Measurements from ENCODE around the gene RREB1. TPM values are rescaled to one million over a fixed set of nuclear protein-coding genes. Genes with fewer than 3 reads are reported as not detected.
A peak's percentile ranks its signal among the peaks of the same experiment; 100 is the strongest.

The RREB1 gene
- total RNA-seq, 1 experiment from 2014 or later: 35.8 TPM

DNA sequence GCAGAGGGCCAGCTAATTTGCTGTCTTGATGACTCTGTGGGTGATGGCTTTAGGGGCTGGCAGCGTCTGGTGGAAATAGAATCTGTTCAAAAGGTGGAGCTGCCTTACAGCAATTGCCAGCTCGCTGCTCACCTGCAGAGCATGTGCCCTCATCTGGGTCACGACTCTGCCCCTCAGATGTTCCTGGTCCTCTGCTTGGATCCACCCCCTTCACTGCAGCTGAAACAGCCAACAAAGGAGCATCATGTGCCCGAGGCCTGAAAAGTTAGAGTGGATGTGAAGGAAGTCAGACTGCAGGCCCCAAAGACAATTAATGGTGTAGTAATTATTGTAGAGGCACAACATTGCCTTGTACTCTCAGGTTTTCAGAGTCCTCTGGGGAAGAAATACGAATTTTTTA lies 19.9 kb downstream of the RREB1 start:
- Histone ChIP-seq H3T11ph (ENCODE audit: low read length) (no peak overlapping the region), H3K4me1 (ENCODE audit: insufficient read depth, low read length) (no peaks in the 10 kb centered on the region; the same call in 1 of the 2 replicates), H4K8ac (replicated peaks; ENCODE audit: insufficient read length, low read depth, low read length) (no peak overlapping the region), H3K23me2 (ENCODE audit: insufficient read length, low read depth, low read length, poor library complexity, severe bottlenecking) (no peaks in the 10 kb centered on the region), H3K18ac (ENCODE audit: insufficient read length, low read depth, low read length) (no peak overlapping the region), H4K20me1 (ENCODE audit: control insufficient read depth, insufficient read depth, insufficient read length) (no peaks in the 10 kb centered on the region), H2BK5ac (ENCODE audit: insufficient read length, low read length) (no peak overlapping the region), H3K9ac (ENCODE audit: extremely low read depth, insufficient read length, low read length) (no peak overlapping the region), H3K27ac (ENCODE audit: insufficient read length, low read depth, low read length) (no peak overlapping the region), H2BK15ac (ENCODE audit: low read depth, low read length) (no peak overlapping the region), H3K4ac (ENCODE audit: low read depth, low read length) (no peak overlapping the region), H3K23ac (ENCODE audit: insufficient read length, low read depth, low read length) (no peak overlapping the region), H2BK120ac (ENCODE audit: low read depth, low read length, poor library complexity, severe bottlenecking) (no peak overlapping the region), H2AK5ac (ENCODE audit: insufficient read length, low read length) (no peak overlapping the region), H4K5ac (ENCODE audit: insufficient read length, low read depth, low read length) (no peak overlapping the region), H2AFZ (ENCODE audit: low read length) (no peak overlapping the region), H3K56ac (ENCODE audit: insufficient read length, low read depth, low read length) (no peak overlapping the region), H3K4me2 (ENCODE audit: insufficient read depth, insufficient read length, low read length) (no peak overlapping the region), H3K27me3 (ENCODE audit: insufficient read depth, low read length) (no peaks in the 10 kb centered on the region), H3K9me3 (ENCODE audit: control insufficient read depth, low read depth, low read length) (no peaks in the 10 kb centered on the region), H3K79me2 (ENCODE audit: insufficient read depth, low read length) (peaks cover 13% of the 10 kb centered on the region; the same call in 1 of the 2 replicates), H3K14ac (ENCODE audit: insufficient read depth, low read length) (peak overlapping the region; percentile 60; the same call in 1 of the 2 replicates), H2BK20ac (ENCODE audit: low read depth, low read length, poor library complexity, severe bottlenecking) (no peak overlapping the region), H3K79me1 (ENCODE audit: insufficient read depth, low read depth, low read length, poor library complexity, severe bottlenecking) (peaks cover 3% of the 10 kb centered on the region), H2BK12ac (ENCODE audit: insufficient read length, low read depth, low read length) (no peak overlapping the region), H4K91ac (ENCODE audit: insufficient read length, low read depth, low read length) (no peak overlapping the region)
- H3K9me3 Mint-ChIP-seq: no peaks in the 10 kb centered on the region
- H3K4me3 Mint-ChIP-seq: no peak overlapping the region; a peak in 1 of 5 replicates
- no peaks in the 10 kb centered on the region for H3K27me3 Mint-ChIP-seq (ENCODE audit: low read depth)
- TF ChIP-seq, protein P1, sequence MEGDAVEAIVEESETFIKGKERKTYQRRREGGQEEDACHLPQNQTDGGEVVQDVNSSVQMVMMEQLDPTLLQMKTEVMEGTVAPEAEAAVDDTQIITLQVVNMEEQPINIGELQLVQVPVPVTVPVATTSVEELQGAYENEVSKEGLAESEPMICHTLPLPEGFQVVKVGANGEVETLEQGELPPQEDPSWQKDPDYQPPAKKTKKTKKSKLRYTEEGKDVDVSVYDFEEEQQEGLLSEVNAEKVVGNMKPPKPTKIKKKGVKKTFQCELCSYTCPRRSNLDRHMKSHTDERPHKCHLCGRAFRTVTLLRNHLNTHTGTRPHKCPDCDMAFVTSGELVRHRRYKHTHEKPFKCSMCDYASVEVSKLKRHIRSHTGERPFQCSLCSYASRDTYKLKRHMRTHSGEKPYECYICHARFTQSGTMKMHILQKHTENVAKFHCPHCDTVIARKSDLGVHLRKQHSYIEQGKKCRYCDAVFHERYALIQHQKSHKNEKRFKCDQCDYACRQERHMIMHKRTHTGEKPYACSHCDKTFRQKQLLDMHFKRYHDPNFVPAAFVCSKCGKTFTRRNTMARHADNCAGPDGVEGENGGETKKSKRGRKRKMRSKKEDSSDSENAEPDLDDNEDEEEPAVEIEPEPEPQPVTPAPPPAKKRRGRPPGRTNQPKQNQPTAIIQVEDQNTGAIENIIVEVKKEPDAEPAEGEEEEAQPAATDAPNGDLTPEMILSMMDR (conservative IDR thresholded peaks at IDR 0.05): no peak
- peak overlapping the region in 1 of 3 experiments; percentile 31; a peak in 1 of 7 replicates for H3K27ac Mint-ChIP-seq
- H3K36me3 Mint-ChIP-seq (ENCODE audit: insufficient read depth in 1 of 3, low read depth in 3 of 3): peaks cover 0 to 8% (median 5%) of the 10 kb centered on the region in 3 experiments; a peak in 3 of 7 replicates
- peaks cover 21 to 28% of the 10 kb centered on the region in 2 experiments for H3K4me1 Mint-ChIP-seq
- DNase-seq: no peak
- WGBS (ENCODE audit: extremely low coverage, insufficient read length, low lambda C conversion rate): no CpG with 5 or more reads among the region's 5 CpGs

Measured in H9 (cell line).